IMR-90 (cell line): ENCODE results near the gene NEUROG1.

Experiments
- CEBPB ChIP-seq: IDR thresholded peaks from 2 replicates; pipeline ENCODE4 v1.6.1; 2012; ENCODE audit warnings: low read depth, low read length, improper control_type of control experiment
- CHD1 ChIP-seq: IDR thresholded peaks from 2 replicates; pipeline ENCODE4 v1.6.1; 2012; ENCODE audit warnings: low read depth, low read length, improper control_type of control experiment
- FOS ChIP-seq: fragments of 150-350 bp; IDR thresholded peaks from 2 replicates; pipeline ENCODE4 v1.6.1; 2016; ENCODE audit warnings: low read depth, low read length
- MAFK ChIP-seq: IDR thresholded peaks from 2 replicates; pipeline ENCODE4 v1.6.1; 2012; ENCODE audit warnings: low read depth, low read length, improper control_type of control experiment
- MXI1 ChIP-seq: IDR thresholded peaks from 2 replicates; pipeline ENCODE4 v1.6.1; 2012; ENCODE audit warnings: low read depth, mild to moderate bottlenecking, low read length, moderate library complexity, borderline replicate concordance
- NFE2L2 ChIP-seq: fragments of 150-350 bp; IDR thresholded peaks from 2 replicates; pipeline ENCODE4 v1.6.1; 2016; ENCODE audit warnings: low read depth, mild to moderate bottlenecking, low read length
- POLR2A ChIP-seq: IDR thresholded peaks from 2 replicates; pipeline ENCODE4 v1.6.1; 2012; ENCODE audit warnings: mild to moderate bottlenecking, low read depth, low read length
- RAD21 ChIP-seq: IDR thresholded peaks from 2 replicates; pipeline ENCODE4 v1.6.1; 2012; ENCODE audit warnings: low read length, improper control_type of control experiment
- RCOR1 ChIP-seq: IDR thresholded peaks from 2 replicates; pipeline ENCODE4 v1.6.1; 2012; ENCODE audit warnings: mild to moderate bottlenecking, low read length, improper control_type of control experiment; ENCODE audit not compliant: insufficient replicate concordance
- SMC3 ChIP-seq: fragments of 150-350 bp; IDR thresholded peaks from 2 replicates; pipeline ENCODE4 v1.6.1; 2016; ENCODE audit warnings: low read depth, mild to moderate bottlenecking, antibody characterized with exemption, low read length, moderate library complexity
- TF ChIP-seq, protein P1 (sequence below): conservative IDR thresholded peaks from 2 replicates; pipeline ENCODE4 v1.5.1; 2012; ENCODE audit warnings: mild to moderate bottlenecking, low read depth, low read length, improper control_type of control experiment
- TF ChIP-seq, protein P2 (sequence below): fragments of 150-350 bp; IDR thresholded peaks from 2 replicates; pipeline ENCODE4 v1.6.1; 2017; ENCODE audit warnings: mild to moderate bottlenecking, antibody characterized with exemption, low read length, low read depth

DNA sequence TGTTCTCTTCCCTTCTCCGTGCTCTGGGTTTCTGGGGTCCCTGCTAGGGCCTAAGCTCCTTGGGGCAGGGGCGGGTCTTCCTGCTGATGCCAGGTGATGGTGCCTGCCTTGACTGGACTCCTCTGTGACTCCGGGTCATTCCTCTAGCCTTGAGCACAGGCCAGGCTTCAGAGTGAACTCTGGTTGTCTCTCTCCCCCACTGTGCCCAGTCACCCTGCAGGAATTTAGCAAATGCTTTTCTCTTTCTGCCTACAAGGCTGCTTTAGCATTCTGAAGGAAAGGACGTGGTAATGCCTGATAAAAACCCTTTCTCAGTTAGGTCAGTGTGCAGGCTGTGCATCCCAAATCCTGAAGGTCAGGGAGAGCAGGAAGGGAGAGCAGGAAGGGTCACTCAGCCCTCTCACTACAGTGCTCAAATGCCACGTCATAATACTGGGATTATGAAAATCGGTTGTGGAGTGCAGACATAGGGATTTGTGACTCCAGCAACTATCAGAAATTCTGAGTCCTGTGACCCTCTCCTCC is 40.4 kb upstream of the NEUROG1 start:
- TF ChIP-seq RAD21 = no peak
- TF ChIP-seq, protein P1, sequence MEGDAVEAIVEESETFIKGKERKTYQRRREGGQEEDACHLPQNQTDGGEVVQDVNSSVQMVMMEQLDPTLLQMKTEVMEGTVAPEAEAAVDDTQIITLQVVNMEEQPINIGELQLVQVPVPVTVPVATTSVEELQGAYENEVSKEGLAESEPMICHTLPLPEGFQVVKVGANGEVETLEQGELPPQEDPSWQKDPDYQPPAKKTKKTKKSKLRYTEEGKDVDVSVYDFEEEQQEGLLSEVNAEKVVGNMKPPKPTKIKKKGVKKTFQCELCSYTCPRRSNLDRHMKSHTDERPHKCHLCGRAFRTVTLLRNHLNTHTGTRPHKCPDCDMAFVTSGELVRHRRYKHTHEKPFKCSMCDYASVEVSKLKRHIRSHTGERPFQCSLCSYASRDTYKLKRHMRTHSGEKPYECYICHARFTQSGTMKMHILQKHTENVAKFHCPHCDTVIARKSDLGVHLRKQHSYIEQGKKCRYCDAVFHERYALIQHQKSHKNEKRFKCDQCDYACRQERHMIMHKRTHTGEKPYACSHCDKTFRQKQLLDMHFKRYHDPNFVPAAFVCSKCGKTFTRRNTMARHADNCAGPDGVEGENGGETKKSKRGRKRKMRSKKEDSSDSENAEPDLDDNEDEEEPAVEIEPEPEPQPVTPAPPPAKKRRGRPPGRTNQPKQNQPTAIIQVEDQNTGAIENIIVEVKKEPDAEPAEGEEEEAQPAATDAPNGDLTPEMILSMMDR = no peak
- TF ChIP-seq POLR2A = no peak
- no peak for TF ChIP-seq CEBPB
- TF ChIP-seq, protein P2, sequence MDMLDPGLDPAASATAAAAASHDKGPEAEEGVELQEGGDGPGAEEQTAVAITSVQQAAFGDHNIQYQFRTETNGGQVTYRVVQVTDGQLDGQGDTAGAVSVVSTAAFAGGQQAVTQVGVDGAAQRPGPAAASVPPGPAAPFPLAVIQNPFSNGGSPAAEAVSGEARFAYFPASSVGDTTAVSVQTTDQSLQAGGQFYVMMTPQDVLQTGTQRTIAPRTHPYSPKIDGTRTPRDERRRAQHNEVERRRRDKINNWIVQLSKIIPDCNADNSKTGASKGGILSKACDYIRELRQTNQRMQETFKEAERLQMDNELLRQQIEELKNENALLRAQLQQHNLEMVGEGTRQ = no peak
- no peak for TF ChIP-seq RCOR1
- no peak for TF ChIP-seq CHD1
- no peak for TF ChIP-seq FOS
- TF ChIP-seq MXI1 = no peak
- TF ChIP-seq SMC3 = no peak
- no peak for TF ChIP-seq MAFK
- TF ChIP-seq NFE2L2 = no peak
